SHP77 (cell line): ENCODE data around the gene FAM186B.
A peak's percentile ranks its signal among the peaks of the same experiment; 100 is the strongest.

Source experiments
- DNase-seq, 2 experiments: peaks; one replicate each; lab custom pipeline; 2025; lab: John Stamatoyannopoulos, UW

Gene FAM186B

DNA sequence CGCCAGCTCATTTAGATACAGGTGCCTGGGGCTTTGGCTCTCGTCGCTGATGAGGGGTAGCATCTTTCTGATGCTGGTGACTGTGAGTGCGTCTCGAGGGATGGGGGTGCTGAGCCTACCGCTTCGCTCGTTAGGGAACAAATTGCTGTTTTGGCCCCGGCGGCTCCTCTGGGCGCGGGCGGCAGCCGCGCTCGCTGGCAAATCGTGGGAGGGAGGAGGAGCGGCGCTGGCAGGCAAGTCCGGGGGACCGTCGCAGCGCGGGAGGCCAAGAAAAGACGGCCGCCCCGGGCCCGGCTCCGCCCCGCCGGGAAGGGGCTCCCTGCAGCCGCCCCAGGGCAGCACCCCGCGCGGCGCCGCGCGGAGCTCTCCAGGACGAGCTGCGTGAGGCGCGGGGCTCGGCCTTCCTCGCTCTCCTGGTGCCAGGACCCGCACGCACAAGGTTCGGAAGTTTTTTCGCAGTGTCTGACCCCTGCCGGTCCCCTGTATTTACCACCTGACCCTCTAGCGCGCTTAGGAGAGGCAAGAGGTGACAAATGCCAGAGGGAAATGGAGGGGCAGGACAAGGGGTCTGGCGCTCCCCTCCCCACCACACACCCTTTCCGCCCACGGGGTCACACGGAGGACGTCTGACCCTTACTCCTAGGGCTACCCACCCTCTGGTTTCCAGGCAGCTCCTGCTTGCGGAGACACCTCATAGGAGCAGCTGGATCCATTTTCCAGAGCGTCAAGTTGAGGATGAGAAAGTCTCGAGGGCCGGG lies 67.5 kb downstream of the FAM186B start:
- peak in 1 of 2 experiments; percentile 22 for DNase-seq
